Endothelial cell (in vitro differentiated cells): Measurements from ENCODE around the gene NOXRED1. TPM values are rescaled to one million over a fixed set of nuclear protein-coding genes. Genes with fewer than 3 reads are reported as not detected.

ENCODE experiments used
- DNase-seq: peaks from one replicate; pipeline ENCODE4 v3.0.0; 2021; ENCODE audit warnings: low spot score
- H3K27ac Mint-ChIP-seq: one replicate; pipeline ENCODE4 v1.8.0; 2021; ENCODE audit warnings: mixed read lengths, inconsistent platforms; ENCODE audit not compliant: unreplicated experiment
- H3K27me3 Mint-ChIP-seq: one replicate; pipeline ENCODE4 v1.8.0; 2021; ENCODE audit warnings: mild to moderate bottlenecking, moderate library complexity, mixed read lengths, inconsistent platforms; ENCODE audit not compliant: unreplicated experiment
- H3K36me3 Mint-ChIP-seq: one replicate; pipeline ENCODE4 v1.8.0; 2021; ENCODE audit warnings: mild to moderate bottlenecking, low read depth, mixed read lengths, inconsistent platforms; ENCODE audit not compliant: unreplicated experiment
- H3K4me1 Mint-ChIP-seq: one replicate; pipeline ENCODE4 v1.8.0; 2021; ENCODE audit warnings: mild to moderate bottlenecking, mixed read lengths, inconsistent platforms; ENCODE audit not compliant: unreplicated experiment
- H3K4me3 Mint-ChIP-seq: one replicate; pipeline ENCODE4 v1.8.0; 2021; ENCODE audit warnings: mild to moderate bottlenecking, mixed read lengths, inconsistent platforms; ENCODE audit not compliant: unreplicated experiment
- H3K9me3 Mint-ChIP-seq: one replicate; pipeline ENCODE4 v1.8.0; 2021; ENCODE audit warnings: mixed read lengths, inconsistent platforms; ENCODE audit not compliant: unreplicated experiment
- CTCF ChIP-seq: fragments of 200-600 bp; sonication (generic); IDR thresholded peaks from one replicate; pipeline ENCODE4 v1.5.0; 2021; ENCODE audit warnings: antibody characterized with exemption; ENCODE audit not compliant: unreplicated experiment
- long read RNA-seq: library from polyadenylated mRNA; unstranded; transcript quantifications from one replicate; pipeline ENCODE4 v2.0.0, GENCODE V29; 2020; ENCODE audit not compliant: unreplicated experiment
- total RNA-seq: library from RNA; stranded (reverse); fragmentation: NEBNext Ultra II Directional; extraction: Animal tissue kit (Norgen Biotek cat#: 25700); gene quantifications from one replicate; pipeline ENCODE4 v1.2.1, GENCODE V29; 2021; ENCODE audit not compliant: unreplicated experiment

NOXRED1 gene
- 0.49 TPM for total RNA-seq
- long read RNA-seq, result 0 reads

- Mint-ChIP-seq H3K9me3 (no peaks in the 10 kb centered on the region), H3K36me3 (peaks cover 60% of the 10 kb centered on the region), H3K4me1 (no peaks in the 10 kb centered on the region), H3K4me3 (peak within 1 kb of the TSS; percentile 47), H3K27ac (no peak within 1 kb of the TSS), H3K27me3 (no peaks in the 10 kb centered on the region)
- DNase-seq, result no peak
- TF ChIP-seq CTCF, result no peak
Observed at GRCh38 chr14:77423423-77423822, at the start of gene NOXRED1. Gene NOXRED1 (minus strand): TSS chr14:77423523. CDS start chr14:77422889, 634 bp downstream.

GRCh38 chr14:77470224-77470870 lies 47.0 kb upstream of the NOXRED1 start:
- Mint-ChIP-seq H3K36me3 (peaks cover 21% of the 10 kb centered on the region), H3K9me3 (no peaks in the 10 kb centered on the region), H3K4me3 (no peak overlapping the region), H3K27ac (no peak overlapping the region), H3K27me3 (peaks cover 2% of the 10 kb centered on the region), H3K4me1 (peaks cover 3% of the 10 kb centered on the region)
- DNase-seq, result no peak
- TF ChIP-seq CTCF, result no peak

GRCh38 chr14:77469539-77469938 lies 46.2 kb upstream of the NOXRED1 start:
- Mint-ChIP-seq H3K27ac (no peak overlapping the region), H3K4me3 (no peak overlapping the region), H3K9me3 (no peaks in the 10 kb centered on the region), H3K4me1 (peaks cover 3% of the 10 kb centered on the region), H3K36me3 (peaks cover 28% of the 10 kb centered on the region), H3K27me3 (peaks cover 2% of the 10 kb centered on the region)
- no peak for TF ChIP-seq CTCF
- no peak for DNase-seq

DNA sequence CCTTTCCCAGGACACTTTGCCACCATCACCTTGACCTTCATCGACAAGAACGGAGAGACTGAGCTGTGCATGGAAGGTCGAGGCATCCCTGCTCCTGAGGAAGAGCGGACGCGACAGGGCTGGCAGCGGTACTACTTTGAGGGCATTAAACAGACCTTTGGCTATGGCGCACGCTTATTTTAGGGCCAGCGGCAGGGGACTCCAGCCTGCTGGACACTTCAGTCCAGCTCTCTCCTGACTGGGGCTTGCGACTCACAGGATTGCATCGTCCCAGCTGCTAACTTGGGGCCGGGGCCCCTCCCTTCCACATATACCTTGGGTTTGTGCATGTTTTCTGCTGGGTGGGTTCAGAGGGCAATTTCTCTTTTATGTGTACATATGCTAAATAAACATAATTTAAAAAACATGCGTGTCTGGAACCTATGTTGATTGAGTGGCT lies 45.8 kb upstream of the NOXRED1 start:
- Mint-ChIP-seq H3K27me3 (peaks cover 2% of the 10 kb centered on the region), H3K9me3 (no peaks in the 10 kb centered on the region), H3K36me3 (peaks cover 28% of the 10 kb centered on the region), H3K4me3 (no peak overlapping the region), H3K4me1 (peaks cover 3% of the 10 kb centered on the region), H3K27ac (no peak overlapping the region)
- DNase-seq, result no peak
- no peak for TF ChIP-seq CTCF

DNA sequence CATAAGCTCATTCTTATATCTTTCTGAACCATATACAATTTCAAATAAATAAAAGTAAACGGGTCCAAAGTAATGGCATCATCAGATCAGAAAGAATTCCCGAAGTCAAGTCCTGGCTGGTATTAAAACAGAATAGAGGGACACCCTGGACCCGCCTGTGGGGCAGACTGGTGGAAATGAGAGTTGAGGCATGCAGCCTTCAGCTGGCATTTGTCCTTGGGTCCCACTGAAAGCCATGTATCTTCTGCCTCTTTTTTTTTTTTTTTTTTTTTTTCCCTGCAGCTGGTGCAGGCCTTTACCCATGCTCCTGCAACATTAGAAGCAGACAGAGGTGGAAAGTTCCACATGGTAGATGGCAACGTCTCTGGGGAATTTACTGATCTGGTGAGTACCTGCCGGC lies 44.5 kb upstream of the NOXRED1 start:
- H3K9me3 Mint-ChIP-seq, result no peaks in the 10 kb centered on the region
- H3K4me1 Mint-ChIP-seq, result peaks cover 3% of the 10 kb centered on the region
- DNase-seq, result no peak
- H3K36me3 Mint-ChIP-seq, result peaks cover 32% of the 10 kb centered on the region
- no peak for TF ChIP-seq CTCF
- H3K4me3 Mint-ChIP-seq, result no peak overlapping the region
- H3K27me3 Mint-ChIP-seq, result no peaks in the 10 kb centered on the region
- H3K27ac Mint-ChIP-seq, result no peak overlapping the region
